Neural cell (in vitro differentiated cells): ENCODE results near the gene EHMT2. TPM values are rescaled to one million over a fixed set of nuclear protein-coding genes. Genes with fewer than 3 reads are reported as not detected.

ENCODE experiments used
- H2AFZ ChIP-seq: fragments of 200-600, 300-800 bp; sonication (generic), shearing (Covaris generic); 2 replicates; pipeline ENCODE4 v1.6.0; 2014; ENCODE audit warnings: low read depth, mild to moderate bottlenecking, antibody characterized with exemption, low read length, moderate library complexity
- H3F3A ChIP-seq: fragments of 200-600 bp; shearing (Covaris generic); 2 replicates; pipeline ENCODE4 v1.6.1; 2016; ENCODE audit warnings: mild to moderate bottlenecking, moderate library complexity, mixed read lengths, antibody characterized with exemption, low read length; ENCODE audit not compliant: insufficient read depth, poor library complexity, severe bottlenecking
- H3K27ac ChIP-seq: fragments of 200-600, 300-800 bp; sonication (generic), shearing (Covaris generic); 2 replicates; pipeline ENCODE4 v1.5.1; 2014; ENCODE audit warnings: mild to moderate bottlenecking, low read length, moderate library complexity
- H3K27me3 ChIP-seq: fragments of 300-800, 200-600 bp; sonication (generic), shearing (Covaris generic); 2 replicates; pipeline ENCODE4 v1.6.0; 2014; ENCODE audit warnings: mild to moderate bottlenecking, low read depth, low read length, moderate library complexity; ENCODE audit not compliant: insufficient read depth
- H3K36me3 ChIP-seq: fragments of 300-800, 200-600 bp; sonication (generic), shearing (Covaris generic); 2 replicates; pipeline ENCODE4 v1.5.1; 2014; ENCODE audit warnings: mild to moderate bottlenecking, antibody characterized with exemption, low read length, moderate library complexity; ENCODE audit not compliant: insufficient read depth
- H3K4me2 ChIP-seq: fragments of 300-800, 200-600 bp; sonication (generic), shearing (Covaris generic); 2 replicates; pipeline ENCODE4 v1.6.0; 2014; ENCODE audit warnings: mild to moderate bottlenecking, low read length
- H3K4me3 ChIP-seq: fragments of 300-800, 200-600 bp; sonication (generic), shearing (Covaris generic); 2 replicates; pipeline ENCODE4 v1.5.1; 2014; ENCODE audit warnings: mild to moderate bottlenecking, low read length, moderate library complexity
- H3K79me2 ChIP-seq: fragments of 200-600 bp; shearing (Covaris generic); replicated peaks from 2 replicates; pipeline ENCODE4 v1.6.0; 2014; ENCODE audit warnings: mild to moderate bottlenecking, low read length, moderate library complexity; ENCODE audit not compliant: insufficient read depth
- H3K9ac ChIP-seq: fragments of 300-800, 200-600 bp; sonication (generic), shearing (Covaris generic); 2 replicates; pipeline ENCODE4 v1.6.1; 2016; ENCODE audit warnings: mild to moderate bottlenecking, low read length, mixed read lengths
- H3K9me2 ChIP-seq: fragments of 200-600 bp; shearing (Covaris generic); 2 replicates; pipeline ENCODE4 v1.6.1; 2016; ENCODE audit warnings: mild to moderate bottlenecking, low read length, mixed read lengths; ENCODE audit not compliant: insufficient read depth
- H3K9me3 ChIP-seq: fragments of 200-600, 300-800 bp; sonication (generic), shearing (Covaris generic); 2 replicates; pipeline ENCODE4 v1.6.1; 2016; ENCODE audit warnings: mild to moderate bottlenecking, mixed run types, low read length, moderate library complexity, mixed read lengths
- H4K20me1 ChIP-seq: fragments of 200-600 bp; shearing (Covaris generic); 2 replicates; pipeline ENCODE4 v1.6.1; 2016; ENCODE audit warnings: mild to moderate bottlenecking, mixed run types; ENCODE audit not compliant: insufficient read depth
- EP300 ChIP-seq: fragments of 450-650 bp; conservative IDR thresholded peaks from 2 replicates; pipeline ENCODE4 v1.6.1; 2014; ENCODE audit warnings: antibody characterized with exemption, mild to moderate bottlenecking, moderate library complexity; ENCODE audit not compliant: poor library complexity, severe bottlenecking
- EZH2 ChIP-seq: fragments of 200-600, 300-800 bp; shearing (Covaris generic), sonication (generic); IDR thresholded peaks from 2 replicates; pipeline ENCODE4 v1.6.1; 2014; ENCODE audit warnings: antibody characterized with exemption, low read length, borderline replicate concordance, mild to moderate bottlenecking; ENCODE audit not compliant: insufficient read depth, poor library complexity, severe bottlenecking
- MXI1 ChIP-seq: fragments of 450-650 bp; conservative IDR thresholded peaks from 2 replicates; pipeline ENCODE4 v1.6.1; 2014; ENCODE audit warnings: antibody characterized with exemption, mild to moderate bottlenecking; ENCODE audit not compliant: poor library complexity, severe bottlenecking
- POLR2AphosphoS5 ChIP-seq: IDR thresholded peaks from 2 replicates; pipeline ENCODE4 v1.6.1; 2012
- RAD21 ChIP-seq: fragments of 450-650 bp; conservative IDR thresholded peaks from 2 replicates; pipeline ENCODE4 v1.6.1; 2014; ENCODE audit warnings: antibody characterized with exemption, mild to moderate bottlenecking, moderate library complexity
- SMC3 ChIP-seq: fragments of 450-650 bp; conservative IDR thresholded peaks from 2 replicates; pipeline ENCODE4 v1.6.1; 2014; ENCODE audit warnings: antibody characterized with exemption, mild to moderate bottlenecking, moderate library complexity; ENCODE audit not compliant: poor library complexity
- TAF1 ChIP-seq: IDR thresholded peaks from 2 replicates; pipeline ENCODE4 v1.6.1; 2012; ENCODE audit warnings: low read depth
- polyA plus RNA-seq: library from polyadenylated mRNA; depleted of rRNA; stranded (reverse); fragments of >200 nt; gene quantifications from 2 replicates; pipeline ENCODE4 v1.2.3, GENCODE V29; 2014
- TF ChIP-seq, protein P1 (sequence below): IDR thresholded peaks from 2 replicates; pipeline ENCODE4 v1.6.1; 2012; ENCODE audit warnings: borderline replicate concordance
- TF ChIP-seq, protein P2 (sequence below): fragments of 450-650 bp; IDR thresholded peaks from 2 replicates; pipeline ENCODE4 v1.5.1; 2014; ENCODE audit warnings: antibody characterized with exemption, mild to moderate bottlenecking, moderate library complexity; ENCODE audit not compliant: poor library complexity, severe bottlenecking

EHMT2 gene
- polyA plus RNA-seq, 1 donor from 2014 or later = 102 TPM

DNA sequence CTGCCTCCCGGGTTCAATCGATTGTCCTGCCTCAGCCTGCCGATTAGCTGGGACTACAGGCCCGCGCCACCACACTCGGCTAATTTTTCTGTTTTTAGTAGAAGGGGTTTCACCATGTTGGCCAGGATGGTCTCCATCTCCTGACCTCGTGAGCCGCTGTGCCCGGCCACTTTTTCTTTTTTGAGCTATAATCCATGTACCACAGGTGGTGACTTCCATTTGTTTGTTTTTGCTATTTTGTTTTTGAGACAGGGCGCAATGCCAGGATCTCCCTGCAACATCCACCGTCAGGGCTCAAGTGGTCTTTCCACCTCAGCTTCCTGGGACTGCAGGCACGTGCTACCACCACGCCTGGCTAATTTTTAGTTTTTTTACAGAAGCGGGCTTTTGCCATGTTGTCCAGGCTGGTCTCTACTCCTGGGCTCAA is 61.4 kb downstream of the EHMT2 start:
- Histone ChIP-seq H3K4me2 (peak overlapping the region; percentile 90), H2AFZ (no peak overlapping the region), H3K36me3 (peaks cover 4% of the 10 kb centered on the region), H3K27ac (peak overlapping the region; percentile 94), H3K27me3 (no peaks in the 10 kb centered on the region), H3K9me3 (no peaks in the 10 kb centered on the region), H3K9me2 (no peaks in the 10 kb centered on the region), H3K9ac (peak overlapping the region; percentile 98), H3K4me3 (peak overlapping the region; percentile 98), H4K20me1 (no peaks in the 10 kb centered on the region), H3F3A (no peaks in the 10 kb centered on the region), H3K79me2 (peaks cover 39% of the 10 kb centered on the region)
- TF ChIP-seq EZH2 = no peak

DNA sequence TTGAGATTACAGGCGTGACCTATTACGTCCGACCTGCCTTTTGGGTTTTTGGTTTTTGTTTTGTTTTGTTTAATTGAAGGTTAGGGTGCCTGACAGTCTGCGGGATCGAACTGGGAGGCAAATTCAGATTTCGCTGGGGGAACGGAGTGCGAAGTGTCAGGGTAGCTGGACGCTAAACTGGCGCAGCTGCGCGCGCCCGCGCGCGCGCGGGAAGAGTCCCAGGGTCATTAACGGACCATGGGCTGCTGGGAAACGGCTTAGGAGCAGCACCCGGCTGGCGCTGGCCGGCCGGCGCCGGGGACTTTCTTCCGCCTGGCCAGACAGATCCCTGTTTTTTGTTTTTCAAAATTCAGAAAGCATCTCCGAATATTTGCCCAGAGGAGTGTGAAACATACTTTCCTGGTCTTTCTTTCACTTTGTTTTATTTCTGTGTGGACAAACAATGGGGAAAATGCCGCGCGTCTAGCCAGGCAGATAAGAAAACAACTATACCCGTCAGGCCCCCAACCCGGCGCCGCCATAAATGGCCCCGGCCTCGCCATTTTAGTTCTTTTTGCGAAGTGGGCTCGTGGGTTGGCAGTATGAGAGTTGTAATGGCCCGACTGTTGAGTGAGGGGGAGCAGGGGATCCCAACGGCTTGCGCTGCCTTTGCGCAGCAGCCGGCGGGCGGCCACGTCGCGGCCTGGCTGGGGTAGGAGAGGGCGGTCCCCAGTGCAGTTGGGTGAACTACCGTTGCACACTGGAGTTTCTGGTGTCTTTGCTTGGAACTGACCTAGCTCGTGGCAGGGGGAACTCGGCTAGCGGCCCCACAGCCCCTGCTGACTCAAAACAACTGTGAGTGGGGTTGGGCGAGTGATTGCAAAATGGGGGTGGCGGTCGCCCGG is 62.9 kb downstream of the EHMT2 start:
- Histone ChIP-seq H3K9me3 (no peaks in the 10 kb centered on the region), H4K20me1 (no peaks in the 10 kb centered on the region), H3K4me3 (peak overlapping the region; percentile 98), H3K79me2 (peaks cover 54% of the 10 kb centered on the region), H3K27ac (peak overlapping the region; percentile 94), H3K36me3 (peaks cover 4% of the 10 kb centered on the region), H2AFZ (peak overlapping the region; percentile 65), H3F3A (no peaks in the 10 kb centered on the region), H3K9ac (peak overlapping the region; percentile 98), H3K9me2 (no peaks in the 10 kb centered on the region), H3K27me3 (no peaks in the 10 kb centered on the region), H3K4me2 (peak overlapping the region; percentile 90)
- TF ChIP-seq RAD21 = peak; percentile 5
- TF ChIP-seq, protein P1, sequence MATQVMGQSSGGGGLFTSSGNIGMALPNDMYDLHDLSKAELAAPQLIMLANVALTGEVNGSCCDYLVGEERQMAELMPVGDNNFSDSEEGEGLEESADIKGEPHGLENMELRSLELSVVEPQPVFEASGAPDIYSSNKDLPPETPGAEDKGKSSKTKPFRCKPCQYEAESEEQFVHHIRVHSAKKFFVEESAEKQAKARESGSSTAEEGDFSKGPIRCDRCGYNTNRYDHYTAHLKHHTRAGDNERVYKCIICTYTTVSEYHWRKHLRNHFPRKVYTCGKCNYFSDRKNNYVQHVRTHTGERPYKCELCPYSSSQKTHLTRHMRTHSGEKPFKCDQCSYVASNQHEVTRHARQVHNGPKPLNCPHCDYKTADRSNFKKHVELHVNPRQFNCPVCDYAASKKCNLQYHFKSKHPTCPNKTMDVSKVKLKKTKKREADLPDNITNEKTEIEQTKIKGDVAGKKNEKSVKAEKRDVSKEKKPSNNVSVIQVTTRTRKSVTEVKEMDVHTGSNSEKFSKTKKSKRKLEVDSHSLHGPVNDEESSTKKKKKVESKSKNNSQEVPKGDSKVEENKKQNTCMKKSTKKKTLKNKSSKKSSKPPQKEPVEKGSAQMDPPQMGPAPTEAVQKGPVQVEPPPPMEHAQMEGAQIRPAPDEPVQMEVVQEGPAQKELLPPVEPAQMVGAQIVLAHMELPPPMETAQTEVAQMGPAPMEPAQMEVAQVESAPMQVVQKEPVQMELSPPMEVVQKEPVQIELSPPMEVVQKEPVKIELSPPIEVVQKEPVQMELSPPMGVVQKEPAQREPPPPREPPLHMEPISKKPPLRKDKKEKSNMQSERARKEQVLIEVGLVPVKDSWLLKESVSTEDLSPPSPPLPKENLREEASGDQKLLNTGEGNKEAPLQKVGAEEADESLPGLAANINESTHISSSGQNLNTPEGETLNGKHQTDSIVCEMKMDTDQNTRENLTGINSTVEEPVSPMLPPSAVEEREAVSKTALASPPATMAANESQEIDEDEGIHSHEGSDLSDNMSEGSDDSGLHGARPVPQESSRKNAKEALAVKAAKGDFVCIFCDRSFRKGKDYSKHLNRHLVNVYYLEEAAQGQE = peak; percentile 57
- TF ChIP-seq POLR2AphosphoS5 = peak; percentile 95
- TF ChIP-seq MXI1 = peak; percentile 84
- TF ChIP-seq EZH2 = no peak
- TF ChIP-seq, protein P2, sequence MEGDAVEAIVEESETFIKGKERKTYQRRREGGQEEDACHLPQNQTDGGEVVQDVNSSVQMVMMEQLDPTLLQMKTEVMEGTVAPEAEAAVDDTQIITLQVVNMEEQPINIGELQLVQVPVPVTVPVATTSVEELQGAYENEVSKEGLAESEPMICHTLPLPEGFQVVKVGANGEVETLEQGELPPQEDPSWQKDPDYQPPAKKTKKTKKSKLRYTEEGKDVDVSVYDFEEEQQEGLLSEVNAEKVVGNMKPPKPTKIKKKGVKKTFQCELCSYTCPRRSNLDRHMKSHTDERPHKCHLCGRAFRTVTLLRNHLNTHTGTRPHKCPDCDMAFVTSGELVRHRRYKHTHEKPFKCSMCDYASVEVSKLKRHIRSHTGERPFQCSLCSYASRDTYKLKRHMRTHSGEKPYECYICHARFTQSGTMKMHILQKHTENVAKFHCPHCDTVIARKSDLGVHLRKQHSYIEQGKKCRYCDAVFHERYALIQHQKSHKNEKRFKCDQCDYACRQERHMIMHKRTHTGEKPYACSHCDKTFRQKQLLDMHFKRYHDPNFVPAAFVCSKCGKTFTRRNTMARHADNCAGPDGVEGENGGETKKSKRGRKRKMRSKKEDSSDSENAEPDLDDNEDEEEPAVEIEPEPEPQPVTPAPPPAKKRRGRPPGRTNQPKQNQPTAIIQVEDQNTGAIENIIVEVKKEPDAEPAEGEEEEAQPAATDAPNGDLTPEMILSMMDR = no peak
- TF ChIP-seq TAF1 = peak; percentile 88
- peak; percentile 44 for TF ChIP-seq SMC3
- TF ChIP-seq EP300 = peak; percentile 44
